Effector memory CD8-positive, alpha-beta T cell (primary cell): ENCODE measurements around the gene TFAP2B.

Experiments
- ATAC-seq: fragments of 150-1000 bp; cut with Tn5 transposase; replicated peaks from 2 replicates; pipeline ENCODE4 v1.10.0; 2021; ENCODE audit warnings: mild to moderate bottlenecking, moderate library complexity
- DNase-seq, 3 experiments: peaks; one replicate each; pipeline ENCODE4 v3.0.0; 2021
- H3K27ac Mint-ChIP-seq, 2 donors: one replicate each; pipeline ENCODE4 v1.8.0; 2022; ENCODE audit warnings: mild to moderate bottlenecking in 2 of 2, mixed read lengths in 2 of 2, moderate library complexity in 2 of 2
- H3K27me3 Mint-ChIP-seq, 2 donors: one replicate each; pipeline ENCODE4 v1.8.0; 2022; ENCODE audit warnings: mixed read lengths in 2 of 2
- H3K36me3 Mint-ChIP-seq: one replicate; pipeline ENCODE4 v1.8.0; 2022; ENCODE audit warnings: mild to moderate bottlenecking, moderate library complexity, mixed read lengths; ENCODE audit not compliant: insufficient read depth
- H3K4me1 Mint-ChIP-seq, 2 donors: one replicate each; pipeline ENCODE4 v1.8.0; 2022; ENCODE audit warnings: low read depth in 2 of 2, mixed read lengths in 2 of 2
- H3K4me3 Mint-ChIP-seq, 2 donors: one replicate each; pipeline ENCODE4 v1.8.0; 2022; ENCODE audit warnings: mild to moderate bottlenecking in 2 of 2, mixed read lengths in 2 of 2, moderate library complexity in 2 of 2
- H3K9me3 Mint-ChIP-seq, 2 donors: one replicate each; pipeline ENCODE4 v1.8.0; 2022; ENCODE audit warnings: mixed read lengths in 2 of 2

The TFAP2B gene

DNA sequence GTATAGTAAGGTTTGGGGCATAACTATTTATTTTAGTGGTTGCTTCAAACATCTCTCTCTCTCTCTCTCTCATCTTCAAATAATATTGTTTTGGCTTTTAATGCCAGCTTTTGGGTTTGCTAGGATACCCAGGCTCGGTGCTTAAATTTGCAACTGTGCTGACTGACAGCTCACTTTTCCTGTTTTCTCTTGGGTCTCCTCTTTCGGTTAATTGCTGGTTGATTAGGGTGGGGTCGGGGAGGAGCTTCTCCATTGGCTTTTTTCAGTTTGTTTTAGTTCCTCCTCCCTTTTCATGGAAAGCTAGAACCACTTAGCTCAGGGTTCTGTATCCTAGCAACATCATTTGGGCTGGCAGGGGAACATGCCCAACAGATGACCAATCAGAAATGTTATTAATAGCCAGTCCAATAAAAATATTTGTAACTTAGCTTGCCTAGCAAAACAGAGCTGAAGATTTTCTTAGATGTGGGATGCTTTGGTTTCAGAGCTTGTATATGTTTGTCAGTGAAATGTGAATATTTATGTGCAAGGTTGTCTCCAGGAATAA is 11.3 kb downstream of the TFAP2B start:
- Mint-ChIP-seq H3K36me3 (no peaks in the 10 kb centered on the region), H3K27ac (no peak overlapping the region), H3K27me3 (peaks cover 28% of the 10 kb centered on the region in 2 donors), H3K4me1 (no peaks in the 10 kb centered on the region), H3K4me3 (no peak overlapping the region), H3K9me3 (peaks cover 2 to 16% of the 10 kb centered on the region in 2 donors)
- ATAC-seq (no peak), DNase-seq (no peak)

DNA sequence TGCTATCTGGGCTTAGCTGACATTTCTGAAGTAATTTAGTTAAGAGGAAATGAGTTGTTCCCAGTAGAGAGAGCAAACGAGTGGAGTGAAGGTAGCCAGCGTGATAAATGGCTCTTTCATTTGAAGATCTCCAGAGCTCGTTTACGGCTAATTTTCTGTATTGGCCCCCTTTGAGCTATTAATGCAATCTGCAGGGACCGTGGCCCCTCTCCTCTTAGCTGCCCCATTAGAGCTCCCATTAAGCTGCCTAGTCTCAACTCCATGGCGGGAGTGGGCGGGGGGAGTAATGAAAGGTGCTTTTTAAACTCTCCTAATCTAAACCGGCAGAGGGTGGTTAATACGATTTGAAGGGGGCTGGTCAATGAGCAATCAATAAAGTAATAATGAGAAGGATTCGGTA is 12.5 kb downstream of the TFAP2B start:
- no peaks in the 10 kb centered on the region for H3K36me3 Mint-ChIP-seq
- H3K27ac Mint-ChIP-seq = no peak overlapping the region
- peaks cover 24 to 27% of the 10 kb centered on the region in 2 donors for H3K27me3 Mint-ChIP-seq
- no peak for ATAC-seq
- peaks cover 1 to 7% of the 10 kb centered on the region in 2 donors for H3K9me3 Mint-ChIP-seq
- no peak for DNase-seq
- H3K4me1 Mint-ChIP-seq = no peaks in the 10 kb centered on the region
- H3K4me3 Mint-ChIP-seq = no peak overlapping the region

DNA sequence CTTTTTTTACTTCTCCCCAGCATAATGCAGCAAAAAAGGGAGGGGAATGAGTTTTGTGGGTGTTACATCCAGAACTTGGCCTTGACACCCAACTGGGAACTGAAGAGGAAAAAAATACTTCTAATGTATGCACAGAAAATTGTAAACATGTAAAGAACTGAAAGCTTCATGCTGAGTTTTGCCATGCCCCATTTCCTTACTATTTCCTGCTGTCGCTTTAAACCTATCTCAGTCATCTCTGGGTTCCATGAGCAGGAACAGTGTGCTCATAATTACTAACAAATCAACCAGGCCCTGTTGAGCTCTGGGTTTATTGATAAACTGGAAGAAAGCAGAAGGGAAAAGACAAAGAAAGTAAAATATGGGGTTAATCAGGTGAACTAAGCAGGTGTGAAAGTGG is 14.2 kb downstream of the TFAP2B start:
- no peaks in the 10 kb centered on the region for H3K4me1 Mint-ChIP-seq
- H3K4me3 Mint-ChIP-seq = no peak overlapping the region
- no peaks in the 10 kb centered on the region for H3K36me3 Mint-ChIP-seq

DNA sequence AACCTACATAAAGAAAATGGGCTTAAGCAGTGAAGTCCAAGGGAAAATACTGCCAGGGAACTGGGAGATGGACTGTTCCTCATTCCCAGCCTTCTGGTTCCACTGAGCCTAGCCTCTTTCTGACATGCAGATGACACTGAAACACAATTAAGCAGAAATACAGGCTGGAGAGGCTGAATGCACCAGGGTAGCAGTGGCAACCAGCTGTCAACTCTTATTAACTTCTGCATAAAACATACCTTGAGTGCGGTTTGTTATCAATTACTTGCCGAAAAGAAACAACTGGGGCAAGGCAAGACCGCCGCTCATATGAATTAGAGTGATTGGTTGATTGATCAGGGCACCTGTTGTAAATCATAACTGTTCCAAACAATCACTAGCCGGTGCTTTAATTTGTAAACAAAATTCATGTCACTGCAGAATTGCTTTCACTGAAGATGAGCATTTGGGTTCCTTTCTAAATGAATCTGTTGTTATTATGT is 16.3 kb downstream of the TFAP2B start:
- Mint-ChIP-seq H3K4me1 (no peaks in the 10 kb centered on the region), H3K9me3 (peaks cover 1 to 7% of the 10 kb centered on the region in 2 donors), H3K4me3 (no peak overlapping the region), H3K27me3 (peaks cover 27 to 38% of the 10 kb centered on the region in 2 donors), H3K36me3 (no peaks in the 10 kb centered on the region), H3K27ac (no peak overlapping the region)
- DNase-seq = no peak
- no peak for ATAC-seq

More for the DNA sequence above, 14.2 kb downstream of the TFAP2B start:
- Mint-ChIP-seq H3K9me3 (peaks cover 1 to 7% of the 10 kb centered on the region in 2 donors), H3K27ac (no peak overlapping the region), H3K27me3 (peaks cover 21 to 27% of the 10 kb centered on the region in 2 donors)
- DNase-seq = no peak
- ATAC-seq = no peak

DNA sequence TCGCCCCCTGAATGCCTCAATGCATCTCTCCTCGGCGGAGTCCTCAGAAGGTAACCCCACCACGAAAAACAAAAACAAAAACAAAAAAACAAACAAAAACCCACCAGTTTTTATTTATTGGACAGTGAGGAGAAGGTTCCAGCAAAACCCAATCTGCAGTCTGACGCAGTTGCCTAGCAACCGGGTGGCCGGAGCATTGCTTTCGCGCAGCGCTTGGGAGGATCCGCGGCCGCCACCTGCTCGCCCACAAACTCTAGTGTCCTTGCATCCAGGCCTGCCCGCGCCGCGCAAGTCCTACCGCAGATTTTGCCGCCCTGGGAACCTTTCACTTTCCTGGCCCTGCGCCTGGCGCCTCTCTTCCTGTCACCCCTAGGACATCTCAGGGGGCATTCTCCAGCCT is 17.6 kb downstream of the TFAP2B start:
- H3K9me3 Mint-ChIP-seq = peaks cover 1 to 7% of the 10 kb centered on the region in 2 donors
- ATAC-seq (no peak), DNase-seq (no peak)
- no peak overlapping the region for H3K4me3 Mint-ChIP-seq
- H3K27me3 Mint-ChIP-seq = peaks cover 39 to 51% of the 10 kb centered on the region in 2 donors
- no peaks in the 10 kb centered on the region for H3K4me1 Mint-ChIP-seq
- H3K27ac Mint-ChIP-seq = no peak overlapping the region
- no peaks in the 10 kb centered on the region for H3K36me3 Mint-ChIP-seq

DNA sequence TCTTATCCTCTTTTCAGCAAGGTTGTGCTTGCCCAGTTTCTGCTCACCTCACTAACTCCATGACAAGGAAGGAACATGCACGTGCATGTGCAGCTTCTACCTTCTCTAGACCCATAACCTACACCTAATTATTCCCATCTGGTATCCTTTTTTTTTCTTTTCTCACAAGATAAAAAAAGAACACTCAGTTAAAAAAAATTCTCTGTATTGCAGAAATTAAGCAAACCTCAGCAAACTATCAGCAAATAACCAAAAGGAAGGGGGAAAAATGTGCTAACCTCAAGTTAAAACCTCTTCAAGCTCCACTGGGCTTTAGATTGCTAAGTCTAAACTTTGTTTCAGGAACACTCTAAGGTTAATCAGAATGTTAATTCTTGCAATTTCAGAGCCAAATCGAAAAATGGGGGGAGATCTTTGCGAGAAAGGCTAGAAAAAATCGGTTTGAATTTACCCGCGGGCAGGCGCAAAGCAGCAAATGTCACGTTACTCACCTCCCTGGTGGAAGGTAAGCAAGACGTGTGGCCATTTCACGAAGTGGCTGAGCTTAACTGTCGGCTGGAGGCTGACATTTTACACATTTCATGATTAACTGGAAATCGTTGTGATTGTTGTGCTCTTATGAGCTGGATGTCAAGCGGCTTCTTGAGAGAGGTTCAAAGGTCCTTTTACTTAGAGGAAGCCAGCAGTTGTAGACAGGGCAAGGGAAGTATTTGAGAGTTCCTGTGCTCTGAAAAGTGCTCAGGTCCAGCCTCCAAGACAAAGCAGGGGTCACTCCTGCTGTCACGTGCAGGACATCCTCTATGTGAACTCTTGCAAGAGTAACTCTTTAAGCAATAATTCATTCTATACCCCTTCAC is 19.1 kb downstream of the TFAP2B start:
- DNase-seq (no peak), ATAC-seq (no peak)
- H3K27me3 Mint-ChIP-seq = peaks cover 45 to 66% of the 10 kb centered on the region in 2 donors
- H3K4me1 Mint-ChIP-seq = no peaks in the 10 kb centered on the region
- no peak overlapping the region for H3K27ac Mint-ChIP-seq
- H3K4me3 Mint-ChIP-seq = no peak overlapping the region
- peaks cover 1 to 7% of the 10 kb centered on the region in 2 donors for H3K9me3 Mint-ChIP-seq
- no peaks in the 10 kb centered on the region for H3K36me3 Mint-ChIP-seq

DNA sequence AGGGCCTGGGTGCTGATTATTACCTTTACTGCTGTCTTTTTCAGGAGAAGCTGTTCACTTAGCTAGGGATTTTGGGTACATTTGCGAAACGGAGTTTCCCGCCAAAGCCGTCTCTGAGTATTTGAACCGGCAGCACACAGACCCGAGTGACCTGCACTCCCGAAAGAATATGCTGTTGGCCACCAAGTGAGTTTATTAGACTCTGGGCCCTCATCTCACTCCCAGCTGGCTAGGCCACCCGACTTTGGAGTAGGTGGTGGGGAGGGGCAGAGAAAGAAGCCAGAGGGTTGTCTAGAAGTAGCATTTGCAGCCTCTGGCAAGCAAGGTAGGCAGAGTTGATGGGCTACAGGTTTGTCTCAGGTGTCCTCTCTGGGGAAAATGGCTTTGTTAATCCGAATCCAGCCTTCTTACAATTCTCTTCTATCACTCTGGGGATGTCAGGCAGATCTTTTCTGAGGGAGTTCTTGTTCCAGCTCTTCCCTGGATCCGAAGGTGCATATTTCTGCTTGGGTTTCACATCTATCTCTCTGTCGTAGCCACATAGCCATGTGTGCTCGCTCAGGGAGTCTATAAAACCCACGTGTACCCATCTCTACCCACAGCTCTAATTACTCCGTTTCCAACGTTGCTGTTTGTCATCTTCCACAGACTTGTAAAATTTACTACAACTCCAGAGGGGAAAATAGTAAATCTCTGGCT is 21.6 kb downstream of the TFAP2B start:
- no peaks in the 10 kb centered on the region for H3K4me1 Mint-ChIP-seq
- DNase-seq (no peak), ATAC-seq (no peak)
- peaks cover 53 to 84% of the 10 kb centered on the region in 2 donors for H3K27me3 Mint-ChIP-seq
- no peak overlapping the region for H3K27ac Mint-ChIP-seq
- H3K4me3 Mint-ChIP-seq = no peak overlapping the region
- H3K36me3 Mint-ChIP-seq = no peaks in the 10 kb centered on the region
- peaks cover 0 to 1% of the 10 kb centered on the region in 2 donors for H3K9me3 Mint-ChIP-seq

DNA sequence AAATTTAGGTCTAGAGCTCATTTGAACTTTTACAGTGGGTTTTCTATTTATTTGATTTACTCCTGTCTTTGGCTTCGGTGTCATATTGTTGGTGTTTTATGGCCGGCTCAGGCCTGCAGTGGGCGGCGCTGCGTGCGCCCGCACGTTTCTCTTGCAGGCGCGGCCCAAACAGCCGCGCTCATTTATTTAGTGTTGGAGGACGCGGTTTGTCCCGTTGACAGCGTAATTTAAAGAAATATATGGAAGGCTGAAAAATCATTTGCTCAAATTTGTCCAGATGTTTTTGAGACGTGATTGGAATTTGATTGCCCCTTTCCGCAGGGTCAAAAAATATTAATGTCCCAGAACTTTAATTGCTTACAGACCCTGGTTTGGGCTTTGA is 22.1 kb downstream of the TFAP2B start:
- H3K36me3 Mint-ChIP-seq = no peaks in the 10 kb centered on the region
- DNase-seq (no peak), ATAC-seq (no peak)
- H3K9me3 Mint-ChIP-seq = no peaks in the 10 kb centered on the region
- peaks cover 0 to 2% of the 10 kb centered on the region in 2 donors for H3K4me1 Mint-ChIP-seq
- peaks cover 48 to 84% of the 10 kb centered on the region in 2 donors for H3K27me3 Mint-ChIP-seq
- no peak overlapping the region for H3K27ac Mint-ChIP-seq
- no peak overlapping the region for H3K4me3 Mint-ChIP-seq

DNA sequence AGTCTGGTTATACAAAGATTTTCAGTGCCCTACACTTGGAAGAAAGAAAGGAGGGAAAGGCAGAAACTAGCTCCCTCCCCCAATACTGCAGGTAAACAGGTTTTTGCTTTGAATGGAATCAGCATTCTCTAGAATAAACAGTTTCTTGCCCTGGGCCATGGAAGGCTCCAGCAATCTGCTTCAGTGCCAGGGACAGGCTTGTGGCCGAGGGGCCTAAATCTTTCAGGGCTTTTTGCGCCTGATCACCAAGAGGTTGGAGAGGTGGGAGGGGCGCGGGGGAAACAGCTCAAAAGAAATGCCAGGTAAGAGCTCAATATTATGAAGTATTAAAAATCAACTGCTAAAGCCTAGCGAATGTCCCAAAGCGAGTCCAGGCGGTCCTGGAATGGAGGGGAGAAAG is 23.8 kb downstream of the TFAP2B start:
- Mint-ChIP-seq H3K27ac (no peak overlapping the region), H3K9me3 (peaks cover 0 to 8% of the 10 kb centered on the region in 2 donors), H3K4me3 (no peak overlapping the region), H3K4me1 (peaks cover 0 to 2% of the 10 kb centered on the region in 2 donors), H3K36me3 (peaks cover 4% of the 10 kb centered on the region), H3K27me3 (peaks cover 50 to 83% of the 10 kb centered on the region in 2 donors)
- ATAC-seq (no peak), DNase-seq (no peak)

DNA sequence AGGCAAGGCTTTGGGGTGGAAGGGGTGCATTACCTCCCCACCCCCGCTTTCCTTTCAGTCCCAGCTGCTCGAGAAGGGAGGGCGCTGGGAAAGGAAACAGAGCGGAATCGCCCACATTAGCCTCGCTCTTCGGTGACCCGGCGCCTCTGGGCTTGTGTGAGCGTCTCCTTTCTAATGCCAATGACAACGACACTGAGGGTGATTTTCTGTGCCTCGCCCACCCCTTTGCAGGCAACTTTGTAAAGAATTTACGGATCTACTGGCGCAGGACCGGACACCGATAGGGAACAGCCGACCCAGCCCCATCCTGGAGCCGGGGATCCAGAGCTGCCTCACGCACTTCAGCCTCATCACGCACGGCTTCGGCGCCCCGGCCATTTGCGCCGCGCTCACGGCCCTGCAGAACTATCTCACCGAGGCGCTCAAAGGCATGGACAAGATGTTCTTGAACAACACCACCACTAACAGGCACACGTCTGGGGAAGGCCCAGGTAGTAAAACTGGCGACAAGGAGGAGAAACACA is 24.3 kb downstream of the TFAP2B start:
- peaks cover 4% of the 10 kb centered on the region for H3K36me3 Mint-ChIP-seq
- H3K4me3 Mint-ChIP-seq = no peak overlapping the region
- peaks cover 0 to 8% of the 10 kb centered on the region in 2 donors for H3K9me3 Mint-ChIP-seq
- ATAC-seq (no peak), DNase-seq (no peak)
- no peak overlapping the region for H3K27ac Mint-ChIP-seq
- H3K4me1 Mint-ChIP-seq = peaks cover 0 to 2% of the 10 kb centered on the region in 2 donors
- peaks cover 55 to 83% of the 10 kb centered on the region in 2 donors for H3K27me3 Mint-ChIP-seq

DNA sequence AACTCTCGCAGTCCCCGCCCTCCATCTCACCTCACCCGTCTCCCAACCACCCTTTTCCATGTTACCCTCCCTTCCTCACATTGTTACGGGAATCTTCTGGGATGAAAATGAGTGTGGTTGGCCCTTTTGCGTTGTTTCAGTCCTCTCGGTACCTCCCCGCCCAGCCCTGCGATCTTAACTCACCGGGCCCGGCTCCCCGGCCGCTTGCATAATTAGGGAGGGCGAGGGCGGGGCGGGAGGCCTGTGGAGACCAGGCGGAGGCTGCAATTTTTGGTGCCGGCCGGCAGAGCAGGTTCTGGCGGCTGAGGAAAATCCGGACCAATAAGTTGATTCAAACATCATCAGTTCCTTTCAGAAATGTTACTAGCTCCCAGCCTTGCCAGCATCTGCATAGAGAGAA is 25.2 kb downstream of the TFAP2B start:
- Mint-ChIP-seq H3K4me1 (peaks cover 0 to 2% of the 10 kb centered on the region in 2 donors), H3K9me3 (peaks cover 2 to 8% of the 10 kb centered on the region in 2 donors), H3K27me3 (peaks cover 56 to 83% of the 10 kb centered on the region in 2 donors), H3K27ac (no peak overlapping the region), H3K36me3 (peaks cover 4% of the 10 kb centered on the region), H3K4me3 (no peak overlapping the region)
- no peak for DNase-seq
- ATAC-seq = no peak

DNA sequence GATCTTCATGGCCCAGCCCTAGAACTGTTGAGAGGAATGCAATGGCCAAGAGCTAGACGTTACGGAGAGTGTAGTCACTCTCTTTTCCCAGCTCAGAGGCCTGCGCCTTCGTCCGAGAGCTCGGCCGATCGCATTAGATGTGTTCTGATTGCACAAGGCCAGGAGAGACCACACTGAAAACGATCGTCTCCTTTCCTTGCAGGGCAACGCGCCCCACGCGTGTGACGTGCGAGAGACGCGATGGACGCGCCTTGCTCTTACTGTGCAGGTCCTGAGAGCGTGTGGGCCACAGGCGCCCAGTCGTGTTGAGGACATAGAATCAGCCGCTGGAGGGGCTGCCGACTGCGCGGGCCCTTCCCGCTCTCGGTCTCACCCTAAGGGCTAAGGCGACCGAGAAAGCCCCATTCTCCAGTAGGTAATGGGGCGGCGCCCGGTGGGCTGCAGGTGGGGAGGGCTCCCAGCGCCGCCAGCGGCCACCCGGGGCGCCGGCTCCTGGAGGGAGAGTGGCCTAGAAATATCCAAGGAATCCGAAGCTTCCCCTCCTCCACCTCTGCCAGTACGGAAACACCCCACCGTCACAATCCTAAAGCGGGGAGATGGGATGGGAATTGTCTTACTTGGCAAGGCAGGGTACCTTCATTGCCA is 26.9 kb downstream of the TFAP2B start:
- no peak overlapping the region for H3K4me3 Mint-ChIP-seq
- no peak for ATAC-seq
- peaks cover 0 to 2% of the 10 kb centered on the region in 2 donors for H3K4me1 Mint-ChIP-seq
- peaks cover 4% of the 10 kb centered on the region for H3K36me3 Mint-ChIP-seq
- H3K27me3 Mint-ChIP-seq = peaks cover 55 to 93% of the 10 kb centered on the region in 2 donors
- no peak for DNase-seq
- peaks cover 2 to 8% of the 10 kb centered on the region in 2 donors for H3K9me3 Mint-ChIP-seq
- no peak overlapping the region for H3K27ac Mint-ChIP-seq
